Adrenal gland (tissue), 5 donors: Measurements from ENCODE around the gene ATP11A.

Experiments used
- CTCF ChIP-seq, 6 experiments: fragments of 450-650 bp in 4 of 6; fragments of 200-600 bp in 2 of 6; sonication (generic) in 1 of 6; IDR thresholded peaks; 1 replicate in 5 of 6; 2 replicates in 1 of 6; pipeline versions ENCODE4 v1.5.1 to v1.8.0; 2016 to 2021; ENCODE audit warnings: antibody characterized with exemption in 6 of 6, mild to moderate bottlenecking in 2 of 6, moderate library complexity in 1 of 6
- POLR2A ChIP-seq, 2 donors: fragments of 450-650 bp; IDR thresholded peaks; one replicate each; pipeline ENCODE4 v1.6.1; 2017; ENCODE audit warnings: antibody characterized with exemption in 2 of 2, mild to moderate bottlenecking in 2 of 2, moderate library complexity in 1 of 2
- donor health status: DM: no; HTN: no; CAD: no.

- TF ChIP-seq CTCF (IDR thresholded peaks at IDR 0.05): no peak
- no peak for TF ChIP-seq POLR2A (IDR thresholded peaks at IDR 0.05)
Measured at GRCh38 chr13:112737294-112737693, 47.5 kb downstream of the ATP11A start.
